K562 (cell line): ENCODE results near the gene PGBD1. TPM values are rescaled to one million over a fixed set of nuclear protein-coding genes. Genes with fewer than 3 reads are reported as not detected.

ENCODE experiments used
- CEBPB ChIP-seq: fragments of 450-650 bp; IDR thresholded peaks from 2 replicates; pipeline ENCODE4 v1.6.1; 2016; ENCODE audit warnings: missing genetic modification characterization, missing compliant biosample characterization
- DACH1 ChIP-seq: fragments of 450-650 bp; IDR thresholded peaks from 2 replicates; pipeline ENCODE4 v1.6.1; 2018; ENCODE audit not compliant: partially characterized antibody
- GABPB2 ChIP-seq: fragments of 250-450 bp; sonication (Bioruptor Pico); conservative IDR thresholded peaks from 2 replicates; pipeline ENCODE4 v1.5.1; 2021; ENCODE audit warnings: mild to moderate bottlenecking
- HCFC1 ChIP-seq: IDR thresholded peaks from 2 replicates; pipeline ENCODE4 v1.6.1; 2012; ENCODE audit warnings: low read depth, low read length, improper control_type of control experiment
- HNRNPH1 ChIP-seq: fragments of 200-400 bp; formaldehyde crosslinking; optimal IDR thresholded peaks from 2 replicates; pipeline ENCODE3; 2017; ENCODE audit warnings: low read depth, mild to moderate bottlenecking, low read length, moderate library complexity
- NCOA2 ChIP-seq, 2 experiments: fragments of 450-650 bp; IDR thresholded peaks; 2 replicates each; pipeline ENCODE4 v1.6.1; 2018; ENCODE audit warnings: mild to moderate bottlenecking in 2 of 2, moderate library complexity in 1 of 2; ENCODE audit not compliant: partially characterized antibody in 2 of 2
- POLR2AphosphoS2 ChIP-seq: IDR thresholded peaks from 2 replicates; pipeline ENCODE4 v1.6.1; 2012; ENCODE audit warnings: low read length, improper control_type of control experiment
- RERE ChIP-seq: sonication (generic); formaldehyde crosslinking; IDR thresholded peaks from 2 replicates; pipeline ENCODE4 v1.8.0; 2023; ENCODE audit warnings: missing genetic modification reagents, mild to moderate bottlenecking, borderline replicate concordance
- RUNX1 ChIP-seq: sonication (generic); IDR thresholded peaks from 2 replicates; pipeline ENCODE4 v1.6.1; 2016; ENCODE audit warnings: antibody characterized with exemption, low read depth
- SREBF2 ChIP-seq: sonication (generic); formaldehyde crosslinking; IDR thresholded peaks from 2 replicates; pipeline ENCODE4 v1.4.0; 2020; ENCODE audit warnings: mild to moderate bottlenecking, missing genetic modification reagents
- STAT5B ChIP-seq: fragments of 250-450 bp; sonication (Bioruptor Pico); IDR thresholded peaks from 2 replicates; pipeline ENCODE4 v1.8.0; 2021; ENCODE audit warnings: mild to moderate bottlenecking, inconsistent platforms
- TEAD1 ChIP-seq, 2 experiments: fragments of 450-650 bp in 1 of 2; sonication (generic) in 1 of 2; formaldehyde crosslinking; IDR thresholded peaks; 2 replicates each; pipeline versions ENCODE4 v1.4.0 to v1.8.0; 2020 to 2022; ENCODE audit warnings: mild to moderate bottlenecking in 2 of 2, missing genetic modification reagents in 1 of 2
- ZNF277 ChIP-seq: fragments of 250-450 bp; sonication (Bioruptor Pico); IDR thresholded peaks from 2 replicates; pipeline ENCODE4 v1.8.0; 2022; ENCODE audit warnings: inconsistent platforms, mild to moderate bottlenecking, moderate library complexity, borderline replicate concordance
- ZNF586 ChIP-seq: fragments of 450-650 bp; formaldehyde crosslinking; conservative IDR thresholded peaks from 2 replicates; pipeline ENCODE4 v1.4.0; 2020; ENCODE audit warnings: mild to moderate bottlenecking, moderate library complexity
- polyA plus RNA-seq, 8 experiments: library from polyadenylated mRNA; depleted of rRNA in 4 of 8; stranded (reverse) in 5 of 8; unstranded in 3 of 8; fragments of >200 nt; fragmentation: Nextera tagmentation in 2 of 8; fragmentation: Illumina TruSeq in 1 of 8; extraction: Ambion mirVana in 2 of 8; extraction: Trizol in 1 of 8; gene quantifications; 2 replicates each; pipeline versions ENCODE4 v1.2.1 to v1.2.3, GENCODE V29; 2011 to 2014; ENCODE audit warnings: inconsistent platforms in 1 of 8, missing spikeins in 1 of 8
- total RNA-seq, 7 experiments: library from RNA; depleted of rRNA in 6 of 7; stranded (reverse); fragments of >200 nt in 6 of 7; fragmentation: Illumina TruSeq in 2 of 7; extraction: Trizol in 2 of 7; gene quantifications; 2 replicates each; pipeline versions ENCODE4 v1.2.1 to v1.2.3, GENCODE V29; 2011 to 2021; ENCODE audit warnings: low replicate concordance in 1 of 7
- TF ChIP-seq, protein P1 (sequence below): IDR thresholded peaks from 2 replicates; pipeline ENCODE4 v1.6.1; 2011; ENCODE audit warnings: borderline replicate concordance, low read depth, mild to moderate bottlenecking, moderate library complexity, low read length; ENCODE audit not compliant: insufficient read depth, poor library complexity, severe bottlenecking
- TF ChIP-seq, protein P2 (sequence below): sonication (generic); formaldehyde crosslinking; IDR thresholded peaks from 2 replicates; pipeline ENCODE4 v1.8.1; 2022; ENCODE audit warnings: missing genetic modification reagents

Gene PGBD1
- total and polyA plus RNA-seq, 9 of the 15 experiments (the other 6 are each of a cell fraction or from before 2014, with no cell fraction given): 3.3 to 9.0 (median 7.3) TPM

GRCh38 chr6:28281288-28282064, at the start of gene PGBD1 (continued):
- no peak for TF ChIP-seq RERE (CRISPR knock-in tag)
- TF ChIP-seq, protein P1, sequence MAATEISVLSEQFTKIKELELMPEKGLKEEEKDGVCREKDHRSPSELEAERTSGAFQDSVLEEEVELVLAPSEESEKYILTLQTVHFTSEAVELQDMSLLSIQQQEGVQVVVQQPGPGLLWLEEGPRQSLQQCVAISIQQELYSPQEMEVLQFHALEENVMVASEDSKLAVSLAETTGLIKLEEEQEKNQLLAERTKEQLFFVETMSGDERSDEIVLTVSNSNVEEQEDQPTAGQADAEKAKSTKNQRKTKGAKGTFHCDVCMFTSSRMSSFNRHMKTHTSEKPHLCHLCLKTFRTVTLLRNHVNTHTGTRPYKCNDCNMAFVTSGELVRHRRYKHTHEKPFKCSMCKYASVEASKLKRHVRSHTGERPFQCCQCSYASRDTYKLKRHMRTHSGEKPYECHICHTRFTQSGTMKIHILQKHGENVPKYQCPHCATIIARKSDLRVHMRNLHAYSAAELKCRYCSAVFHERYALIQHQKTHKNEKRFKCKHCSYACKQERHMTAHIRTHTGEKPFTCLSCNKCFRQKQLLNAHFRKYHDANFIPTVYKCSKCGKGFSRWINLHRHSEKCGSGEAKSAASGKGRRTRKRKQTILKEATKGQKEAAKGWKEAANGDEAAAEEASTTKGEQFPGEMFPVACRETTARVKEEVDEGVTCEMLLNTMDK: peak; percentile 29
- TF ChIP-seq NCOA2 (IDR thresholded peaks at IDR 0.05; ENCODE audit: partially characterized antibody in 2 of 2): no peak
- TF ChIP-seq GABPB2: no peak
- TF ChIP-seq DACH1: peak; percentile 47
- TF ChIP-seq TEAD1 (CRISPR knock-in tag; IDR thresholded peaks at IDR 0.05): peak; percentile 7 to 62; a peak in 1 of 4 replicates
- TF ChIP-seq HNRNPH1: no peak
- TF ChIP-seq RUNX1: no peak
- no peak for TF ChIP-seq ZNF586
- TF ChIP-seq, protein P2, sequence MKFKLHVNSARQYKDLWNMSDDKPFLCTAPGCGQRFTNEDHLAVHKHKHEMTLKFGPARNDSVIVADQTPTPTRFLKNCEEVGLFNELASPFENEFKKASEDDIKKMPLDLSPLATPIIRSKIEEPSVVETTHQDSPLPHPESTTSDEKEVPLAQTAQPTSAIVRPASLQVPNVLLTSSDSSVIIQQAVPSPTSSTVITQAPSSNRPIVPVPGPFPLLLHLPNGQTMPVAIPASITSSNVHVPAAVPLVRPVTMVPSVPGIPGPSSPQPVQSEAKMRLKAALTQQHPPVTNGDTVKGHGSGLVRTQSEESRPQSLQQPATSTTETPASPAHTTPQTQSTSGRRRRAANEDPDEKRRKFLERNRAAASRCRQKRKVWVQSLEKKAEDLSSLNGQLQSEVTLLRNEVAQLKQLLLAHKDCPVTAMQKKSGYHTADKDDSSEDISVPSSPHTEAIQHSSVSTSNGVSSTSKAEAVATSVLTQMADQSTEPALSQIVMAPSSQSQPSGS (CRISPR knock-in tag): no peak
- no peak for TF ChIP-seq ZNF277 (CRISPR knock-in tag)
- TF ChIP-seq STAT5B (CRISPR knock-in tag): no peak
- TF ChIP-seq CEBPB (tag): no peak
- TF ChIP-seq POLR2AphosphoS2: no peak
- TF ChIP-seq SREBF2 (CRISPR knock-in tag): no peak
- peak; percentile 64; the same call in 1 of the 2 replicates for TF ChIP-seq HCFC1
